Mesenchymal stem cell (in vitro differentiated cells and primary cell): Measurements from ENCODE around the gene AIFM3.

Experiments used
- DNase-seq: peaks from one replicate; pipeline ENCODE4 v3.0.0-alpha.2; 2013
- H2AFZ ChIP-seq: one replicate; pipeline ENCODE4 v1.6.1; 2013; ENCODE audit warnings: low read depth, mild to moderate bottlenecking, control low read depth, inconsistent platforms, low read length, moderate library complexity
- H2AK5ac ChIP-seq: 2 replicates; pipeline ENCODE4 v1.6.1; 2013; ENCODE audit warnings: low read length, moderate library complexity, mild to moderate bottlenecking, inconsistent platforms; ENCODE audit not compliant: severe bottlenecking
- H2BK120ac ChIP-seq: one replicate; pipeline ENCODE4 v1.6.1; 2013; ENCODE audit warnings: low read depth, mild to moderate bottlenecking, inconsistent platforms, low read length, moderate library complexity
- H2BK12ac ChIP-seq, 2 experiments: one replicate each; pipeline ENCODE4 v1.6.1; 2013; ENCODE audit warnings: inconsistent platforms in 2 of 2, low read length in 2 of 2, mild to moderate bottlenecking in 2 of 2, moderate library complexity in 2 of 2, control low read depth in 1 of 2
- H2BK15ac ChIP-seq: one replicate; pipeline ENCODE4 v1.6.1; 2013; ENCODE audit warnings: mild to moderate bottlenecking, low read depth, inconsistent platforms; ENCODE audit not compliant: poor library complexity, severe bottlenecking
- H2BK5ac ChIP-seq: 2 replicates; pipeline ENCODE4 v1.6.1; 2013; ENCODE audit warnings: low read depth, mild to moderate bottlenecking, low read length, control low read depth, inconsistent platforms; ENCODE audit not compliant: poor library complexity, severe bottlenecking
- H3K14ac ChIP-seq, 2 experiments: one replicate each; pipeline ENCODE4 v1.6.1; 2013; ENCODE audit warnings: inconsistent platforms in 2 of 2, low read length in 2 of 2, control low read depth in 1 of 2, mild to moderate bottlenecking in 1 of 2, moderate library complexity in 1 of 2
- H3K18ac ChIP-seq, 2 experiments: one replicate each; pipeline ENCODE4 v1.6.1; 2013; ENCODE audit warnings: inconsistent platforms in 2 of 2, low read length in 2 of 2, control low read depth in 1 of 2, low read depth in 1 of 2, mild to moderate bottlenecking in 1 of 2
- H3K23ac ChIP-seq, 2 experiments: one replicate each; pipeline ENCODE4 v1.6.1; 2013; ENCODE audit warnings: inconsistent platforms in 2 of 2, low read length in 2 of 2, mild to moderate bottlenecking in 2 of 2, moderate library complexity in 2 of 2, control low read depth in 1 of 2
- H3K27ac ChIP-seq: 2 replicates; pipeline ENCODE4 v1.5.1; 2013; ENCODE audit warnings: mild to moderate bottlenecking, moderate library complexity, low read length, control low read depth, inconsistent platforms; ENCODE audit not compliant: poor library complexity, severe bottlenecking
- H3K27me3 ChIP-seq, 2 experiments: 2 replicates each; pipeline versions ENCODE4 v1.6.1 to v1.7.0; 2013; ENCODE audit warnings: low read length in 2 of 2, mild to moderate bottlenecking in 2 of 2, moderate library complexity in 2 of 2, control low read depth in 1 of 2, inconsistent platforms in 1 of 2; ENCODE audit not compliant: control insufficient read depth in 1 of 2, insufficient read depth in 1 of 2
- H3K36me3 ChIP-seq, 2 experiments: 2 replicates each; pipeline versions ENCODE4 v1.6.1 to v1.7.0; 2013; ENCODE audit warnings: low read length in 2 of 2, control low read depth in 1 of 2, inconsistent platforms in 1 of 2, low read depth in 1 of 2, mild to moderate bottlenecking in 1 of 2; ENCODE audit not compliant: insufficient read depth in 2 of 2, control insufficient read depth in 1 of 2
- H3K4ac ChIP-seq, 2 experiments: one replicate each; pipeline ENCODE4 v1.6.1; 2013; ENCODE audit warnings: inconsistent platforms in 2 of 2, low read length in 2 of 2, mild to moderate bottlenecking in 2 of 2, moderate library complexity in 2 of 2, control low read depth in 1 of 2, low read depth in 1 of 2
- H3K4me1 ChIP-seq: 2 replicates; pipeline ENCODE4 v1.6.1; 2013; ENCODE audit warnings: low read depth, low read length, control low read depth; ENCODE audit not compliant: control insufficient read depth, insufficient read depth
- H3K4me2 ChIP-seq: 2 replicates; pipeline ENCODE4 v1.6.1; 2013; ENCODE audit warnings: low read length, mild to moderate bottlenecking, inconsistent platforms; ENCODE audit not compliant: poor library complexity, severe bottlenecking
- H3K4me3 ChIP-seq, 2 experiments: 2 replicates each; pipeline versions ENCODE4 v1.5.1 to v1.7.0; 2013; ENCODE audit warnings: low read length in 2 of 2, mild to moderate bottlenecking in 2 of 2, control low read depth in 1 of 2, low read depth in 1 of 2; ENCODE audit not compliant: insufficient read depth in 1 of 2
- H3K79me1 ChIP-seq: replicated peaks from 2 replicates; pipeline ENCODE4 v1.6.1; 2013; ENCODE audit warnings: mild to moderate bottlenecking, control low read depth, low read length, inconsistent platforms; ENCODE audit not compliant: poor library complexity, severe bottlenecking
- H3K9ac ChIP-seq: 2 replicates; pipeline ENCODE4 v1.7.0; 2013; ENCODE audit warnings: mild to moderate bottlenecking, low read length, moderate library complexity
- H3K9me3 ChIP-seq: 2 replicates; pipeline ENCODE4 v1.7.0; 2013; ENCODE audit warnings: mild to moderate bottlenecking, low read length; ENCODE audit not compliant: control insufficient read depth
- H4K8ac ChIP-seq: one replicate; pipeline ENCODE4 v1.6.1; 2013; ENCODE audit warnings: inconsistent platforms, mild to moderate bottlenecking, low read length, moderate library complexity
- H4K91ac ChIP-seq: one replicate; pipeline ENCODE4 v1.6.1; 2013; ENCODE audit warnings: mild to moderate bottlenecking, low read length, inconsistent platforms
- WGBS: methylation state at CpG from one replicate; pipeline ENCODE4 v1.1.7; 2013; ENCODE audit warnings: mixed read lengths; 5-methylcytosine and 5-hydroxymethylcytosine counted together

The AIFM3 gene

GRCh38 chr22:20964799-20965103, 2.3 kb upstream of the AIFM3 start:
- WGBS = 12% methylated on average over 22 of the region's 28 CpGs
- H4K8ac ChIP-seq = no peak overlapping the region
- DNase-seq = no peak
- no peaks in the 10 kb centered on the region for H3K9me3 ChIP-seq
- no peak overlapping the region for H2AK5ac ChIP-seq
- peaks cover 33 to 47% of the 10 kb centered on the region in 2 experiments for H3K27me3 ChIP-seq
- no peak overlapping the region for H2BK12ac ChIP-seq
- H3K14ac ChIP-seq = no peak overlapping the region
- H2AFZ ChIP-seq = no peak overlapping the region
- no peaks in the 10 kb centered on the region for H3K79me1 ChIP-seq
- H3K9ac ChIP-seq = no peak overlapping the region
- peak overlapping the region; percentile 85 for H3K4me2 ChIP-seq
- no peak overlapping the region for H3K4ac ChIP-seq
- H4K91ac ChIP-seq = no peak overlapping the region
- H2BK120ac ChIP-seq = no peak overlapping the region
- H3K27ac ChIP-seq = no peak overlapping the region
- H3K36me3 ChIP-seq = no peaks in the 10 kb centered on the region
- H3K4me1 ChIP-seq = peaks cover 8% of the 10 kb centered on the region
- H3K18ac ChIP-seq = no peak overlapping the region
- H2BK15ac ChIP-seq = no peak overlapping the region
- peak overlapping the region in 1 of 2 experiments; percentile 53 for H3K4me3 ChIP-seq
- H2BK5ac ChIP-seq = no peak overlapping the region
- H3K23ac ChIP-seq = no peak overlapping the region

DNA sequence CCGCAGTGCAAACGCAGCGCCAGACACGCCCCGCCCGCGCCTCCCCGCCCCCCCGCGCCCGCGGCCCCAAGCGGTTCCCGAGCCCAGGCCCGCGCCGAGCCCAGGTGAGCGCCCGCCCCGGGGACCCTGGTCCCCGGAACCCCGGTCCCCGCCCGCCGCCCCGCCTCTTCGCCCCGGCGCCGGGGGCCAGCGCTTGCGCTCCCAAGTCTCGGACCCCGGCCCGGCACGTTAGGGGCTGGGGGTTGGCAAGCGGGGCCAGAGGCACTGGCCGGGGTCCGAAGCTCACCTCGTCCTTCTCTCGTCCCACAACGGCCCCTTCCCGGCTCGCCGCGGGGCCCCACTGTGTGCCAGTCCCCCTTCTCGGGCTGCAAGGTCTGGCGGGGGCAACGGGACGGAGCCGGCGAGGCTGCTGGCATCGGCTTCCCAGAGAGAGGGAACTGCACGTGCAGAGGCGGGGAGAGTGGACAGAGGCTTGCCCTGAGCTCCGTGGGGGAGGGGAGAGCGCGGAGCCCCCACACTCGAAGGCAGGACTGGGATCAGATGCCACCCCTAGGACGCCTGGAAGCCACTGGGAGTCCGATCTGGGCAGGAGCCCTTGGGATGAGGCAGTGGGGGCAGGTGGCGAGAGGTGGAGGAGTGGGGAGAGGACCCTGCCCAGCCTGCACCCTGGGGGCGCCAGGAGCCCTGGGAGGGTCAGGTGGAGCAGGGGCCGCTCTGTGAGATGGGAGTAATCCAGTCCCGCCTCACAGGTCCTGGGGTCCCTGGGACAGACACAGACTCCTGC, 1.8 kb upstream of the AIFM3 start:
- 13% methylated on average over 47 of the region's 65 CpGs for WGBS
- Histone ChIP-seq H2AFZ (no peak overlapping the region), H2BK120ac (no peak overlapping the region), H3K9me3 (no peaks in the 10 kb centered on the region), H3K23ac (no peak overlapping the region), H3K4me3 (peak overlapping the region; percentile 47 to 48), H4K91ac (no peak overlapping the region), H3K4ac (no peak overlapping the region), H2BK15ac (no peak overlapping the region), H2AK5ac (no peak overlapping the region), H3K27me3 (peaks cover 33 to 47% of the 10 kb centered on the region in 2 experiments), H4K8ac (no peak overlapping the region), H3K4me2 (peak overlapping the region; percentile 58), H3K18ac (no peak overlapping the region), H3K79me1 (no peaks in the 10 kb centered on the region), H2BK12ac (no peak overlapping the region), H3K9ac (no peak overlapping the region), H3K4me1 (peaks cover 8% of the 10 kb centered on the region), H3K14ac (no peak overlapping the region), H2BK5ac (no peak overlapping the region), H3K36me3 (no peaks in the 10 kb centered on the region), H3K27ac (no peak overlapping the region)
- DNase-seq = no peak

- H3K4ac ChIP-seq = no peak overlapping the region
- H2AFZ ChIP-seq = no peak overlapping the region
- H3K4me3 ChIP-seq = no peak overlapping the region
- H3K27ac ChIP-seq = no peak overlapping the region
- peaks cover 12% of the 10 kb centered on the region for H3K4me1 ChIP-seq
- H4K91ac ChIP-seq = no peak overlapping the region
- H3K9ac ChIP-seq = no peak overlapping the region
- H2AK5ac ChIP-seq = no peak overlapping the region
- H3K9me3 ChIP-seq = no peaks in the 10 kb centered on the region
- no peak overlapping the region for H3K4me2 ChIP-seq
- H3K27me3 ChIP-seq = peaks cover 33 to 47% of the 10 kb centered on the region in 2 experiments
- H3K14ac ChIP-seq = no peak overlapping the region
- no peaks in the 10 kb centered on the region for H3K36me3 ChIP-seq
- no peak for DNase-seq
- H2BK12ac ChIP-seq = no peak overlapping the region
- 79% methylated on average over 13 of the region's 13 CpGs for WGBS
- no peak overlapping the region for H2BK120ac ChIP-seq
- H3K18ac ChIP-seq = no peak overlapping the region
- H3K79me1 ChIP-seq = no peaks in the 10 kb centered on the region
- no peak overlapping the region for H2BK15ac ChIP-seq
- H2BK5ac ChIP-seq = no peak overlapping the region
- no peak overlapping the region for H4K8ac ChIP-seq
- H3K23ac ChIP-seq = no peak overlapping the region
These were observed 883 bp upstream of the AIFM3 start for GRCh38 chr22:20965888-20966855.

DNA sequence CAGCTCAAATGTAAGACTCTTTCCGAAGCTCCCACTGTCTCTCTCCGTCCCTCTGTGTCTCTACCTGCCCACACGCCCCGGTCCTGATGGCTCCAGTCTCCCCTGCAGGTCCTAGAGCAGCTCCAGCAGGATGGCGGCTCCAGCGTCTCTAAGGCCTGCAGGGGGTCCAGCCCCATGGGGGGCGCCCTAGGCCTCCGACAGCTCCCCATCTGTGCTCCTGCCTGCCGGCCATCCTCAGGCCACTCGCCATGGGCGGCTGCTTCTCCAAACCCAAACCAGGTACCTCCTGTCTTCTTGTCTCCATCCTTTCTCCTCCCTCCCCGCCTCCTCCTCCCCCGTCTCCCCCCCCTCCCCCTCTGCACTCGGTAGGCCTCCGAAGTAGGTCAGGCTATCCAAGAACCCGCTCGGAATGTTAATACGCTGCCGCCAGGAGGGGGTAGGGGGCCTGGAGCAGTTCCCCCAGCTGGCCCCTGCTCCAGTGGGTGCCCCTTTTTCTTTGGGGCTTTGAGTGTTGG, 699 bp downstream of the AIFM3 start:
- WGBS = 26% methylated on average over 17 of the region's 19 CpGs
- no peak for DNase-seq
- H2BK120ac ChIP-seq = no peak overlapping the region
- no peak overlapping the region for H3K18ac ChIP-seq
- no peak overlapping the region for H3K4ac ChIP-seq
- no peak overlapping the region for H4K8ac ChIP-seq
- H3K4me3 ChIP-seq = no peak overlapping the region
- H2AK5ac ChIP-seq = no peak overlapping the region
- no peak overlapping the region for H3K14ac ChIP-seq
- H2BK12ac ChIP-seq = no peak overlapping the region
- no peak overlapping the region for H2BK5ac ChIP-seq
- no peak overlapping the region for H3K23ac ChIP-seq
- no peak overlapping the region for H2AFZ ChIP-seq
- H3K9me3 ChIP-seq = no peaks in the 10 kb centered on the region
- H3K4me2 ChIP-seq = no peak overlapping the region
- no peak overlapping the region for H3K27ac ChIP-seq
- H3K79me1 ChIP-seq = no peaks in the 10 kb centered on the region
- no peaks in the 10 kb centered on the region for H3K36me3 ChIP-seq
- no peak overlapping the region for H4K91ac ChIP-seq
- no peak overlapping the region for H2BK15ac ChIP-seq
- no peak overlapping the region for H3K9ac ChIP-seq
- peaks cover 10% of the 10 kb centered on the region for H3K4me1 ChIP-seq
- H3K27me3 ChIP-seq = peaks cover 33 to 44% of the 10 kb centered on the region in 2 experiments
